Measurements from ENCODE around the gene UCN.

DNA sequence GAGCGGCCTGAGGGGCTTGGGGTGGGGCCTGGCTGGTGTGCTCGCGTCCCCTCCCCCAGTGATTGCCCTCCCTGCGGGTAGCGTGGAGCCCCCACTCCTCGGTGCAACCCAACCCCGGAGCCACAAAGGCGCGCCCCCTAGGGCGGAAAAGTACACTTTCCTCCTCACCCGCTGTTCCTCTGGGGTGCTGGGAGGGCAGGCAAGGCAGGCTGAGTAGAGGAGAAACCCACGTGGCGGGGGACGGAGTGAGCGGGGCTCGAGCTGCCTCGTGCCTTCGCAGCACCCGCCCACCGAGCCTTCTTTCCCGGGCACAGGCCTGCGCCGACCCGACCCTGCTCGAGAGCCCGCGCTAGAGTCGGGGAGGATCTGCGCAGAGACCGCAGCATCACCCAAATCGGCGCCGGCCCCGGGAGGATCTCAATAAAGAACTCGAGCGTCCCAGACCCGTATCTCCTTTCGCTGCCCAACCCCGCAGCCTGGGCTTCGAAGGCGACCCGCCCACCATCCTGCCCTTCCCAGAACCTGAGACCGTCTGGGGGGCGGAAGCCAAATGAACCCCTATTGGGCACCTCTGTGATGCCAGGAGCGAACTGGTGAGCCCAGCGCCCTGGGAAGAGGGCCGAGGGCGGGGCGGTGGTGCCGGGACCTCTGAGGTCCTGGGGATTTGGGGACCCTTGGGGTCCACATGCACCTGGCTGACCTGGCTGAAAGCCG lies 1.5 kb downstream of the UCN start:
- no peak for TF ChIP-seq ZNF274 (IDR thresholded peaks at IDR 0.05; ENCODE audit: low read depth, low read length)
- TF ChIP-seq SUZ12 (IDR thresholded peaks at IDR 0.05; ENCODE audit: extremely low read depth, insufficient read depth, insufficient read length) = no peak

All from NT2/D1 (cell line).